AG09309 (cell line): ENCODE measurements around the gene HMCN1.

ENCODE experiments used
- DNase-seq: peaks from one replicate; pipeline ENCODE4 v3.0.0-alpha.2; 2010; ENCODE audit warnings: low read depth
- H3K4me3 ChIP-seq: 2 replicates; pipeline ENCODE4 v1.5.1; 2011; ENCODE audit warnings: mild to moderate bottlenecking, low read depth, low read length, moderate library complexity; ENCODE audit not compliant: control insufficient read depth
- TF ChIP-seq, protein P1 (sequence below): IDR thresholded peaks from 2 replicates; pipeline ENCODE4 v1.5.1; 2011; ENCODE audit warnings: mild to moderate bottlenecking, low read depth, low read length, inconsistent platforms; ENCODE audit not compliant: insufficient read depth, control insufficient read depth; ENCODE audit errors: missing control alignments

Gene HMCN1

GRCh38 chr1:186063091-186063657 lies 329.0 kb downstream of the HMCN1 start:
- no peak for DNase-seq
- TF ChIP-seq, protein P1, sequence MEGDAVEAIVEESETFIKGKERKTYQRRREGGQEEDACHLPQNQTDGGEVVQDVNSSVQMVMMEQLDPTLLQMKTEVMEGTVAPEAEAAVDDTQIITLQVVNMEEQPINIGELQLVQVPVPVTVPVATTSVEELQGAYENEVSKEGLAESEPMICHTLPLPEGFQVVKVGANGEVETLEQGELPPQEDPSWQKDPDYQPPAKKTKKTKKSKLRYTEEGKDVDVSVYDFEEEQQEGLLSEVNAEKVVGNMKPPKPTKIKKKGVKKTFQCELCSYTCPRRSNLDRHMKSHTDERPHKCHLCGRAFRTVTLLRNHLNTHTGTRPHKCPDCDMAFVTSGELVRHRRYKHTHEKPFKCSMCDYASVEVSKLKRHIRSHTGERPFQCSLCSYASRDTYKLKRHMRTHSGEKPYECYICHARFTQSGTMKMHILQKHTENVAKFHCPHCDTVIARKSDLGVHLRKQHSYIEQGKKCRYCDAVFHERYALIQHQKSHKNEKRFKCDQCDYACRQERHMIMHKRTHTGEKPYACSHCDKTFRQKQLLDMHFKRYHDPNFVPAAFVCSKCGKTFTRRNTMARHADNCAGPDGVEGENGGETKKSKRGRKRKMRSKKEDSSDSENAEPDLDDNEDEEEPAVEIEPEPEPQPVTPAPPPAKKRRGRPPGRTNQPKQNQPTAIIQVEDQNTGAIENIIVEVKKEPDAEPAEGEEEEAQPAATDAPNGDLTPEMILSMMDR, result no peak
- no peak overlapping the region for H3K4me3 ChIP-seq

GRCh38 chr1:186066411-186066810 lies 332.2 kb downstream of the HMCN1 start:
- no peak overlapping the region for H3K4me3 ChIP-seq
- no peak for DNase-seq
- TF ChIP-seq, protein P1, result no peak

- no peak overlapping the region for H3K4me3 ChIP-seq
- TF ChIP-seq, protein P1, result no peak
- DNase-seq, result no peak
Observed at GRCh38 chr1:186073697-186074096, 339.5 kb downstream of the HMCN1 start.

DNA sequence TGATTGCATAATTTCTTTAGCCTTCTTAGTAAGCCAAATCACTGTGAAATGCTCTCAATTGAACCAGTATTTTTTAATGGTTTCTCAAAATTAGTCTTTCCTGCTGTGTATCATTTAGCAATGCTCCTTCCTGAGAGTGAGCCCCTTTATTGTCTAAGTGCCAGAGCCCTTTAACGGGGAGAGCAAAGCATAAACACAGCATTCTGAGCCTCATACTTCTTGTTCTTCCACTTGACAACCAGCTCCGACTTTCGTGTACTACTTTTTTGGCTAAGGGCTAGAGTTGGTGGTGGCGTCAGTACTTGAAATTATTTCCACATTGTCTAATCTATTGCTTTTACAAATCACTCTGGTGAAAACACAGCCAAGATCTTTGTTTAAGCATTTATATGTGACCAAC lies 341.8 kb downstream of the HMCN1 start:
- TF ChIP-seq, protein P1, result no peak
- DNase-seq, result no peak
- H3K4me3 ChIP-seq, result no peak overlapping the region

GRCh38 chr1:186078245-186078644 lies 344.1 kb downstream of the HMCN1 start:
- DNase-seq, result no peak
- H3K4me3 ChIP-seq, result no peak overlapping the region
- TF ChIP-seq, protein P1, result no peak

DNA sequence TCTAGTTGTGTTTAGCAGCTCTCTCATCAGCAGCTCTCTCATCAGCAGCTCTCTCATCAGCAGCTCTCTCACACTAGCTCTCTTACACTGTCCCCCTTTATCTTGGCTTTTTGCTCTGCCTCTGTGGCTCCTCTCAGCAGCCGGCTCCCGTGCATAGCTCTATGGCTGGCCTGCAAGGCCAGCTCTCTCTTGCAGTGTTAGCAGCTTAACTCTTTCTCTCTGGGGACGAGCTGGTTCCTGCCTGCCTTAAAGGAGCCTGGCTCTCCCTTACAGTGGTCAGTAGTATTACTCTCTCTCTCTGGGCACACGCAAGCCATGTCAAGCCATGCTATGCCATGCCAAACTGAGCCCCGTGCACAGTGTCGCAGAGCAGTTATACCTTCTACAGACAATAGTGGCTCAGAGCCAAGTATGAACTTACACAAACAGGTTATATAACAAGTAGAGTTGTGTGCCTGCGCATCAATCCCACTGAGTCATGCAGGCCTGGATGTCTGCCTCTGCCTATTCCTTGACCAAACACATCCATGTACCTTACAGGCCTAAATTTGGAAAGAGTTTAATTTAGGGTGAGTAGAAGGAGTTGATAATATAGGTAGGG lies 345.0 kb downstream of the HMCN1 start:
- DNase-seq, result no peak
- H3K4me3 ChIP-seq, result no peak overlapping the region
- TF ChIP-seq, protein P1, result no peak

DNA sequence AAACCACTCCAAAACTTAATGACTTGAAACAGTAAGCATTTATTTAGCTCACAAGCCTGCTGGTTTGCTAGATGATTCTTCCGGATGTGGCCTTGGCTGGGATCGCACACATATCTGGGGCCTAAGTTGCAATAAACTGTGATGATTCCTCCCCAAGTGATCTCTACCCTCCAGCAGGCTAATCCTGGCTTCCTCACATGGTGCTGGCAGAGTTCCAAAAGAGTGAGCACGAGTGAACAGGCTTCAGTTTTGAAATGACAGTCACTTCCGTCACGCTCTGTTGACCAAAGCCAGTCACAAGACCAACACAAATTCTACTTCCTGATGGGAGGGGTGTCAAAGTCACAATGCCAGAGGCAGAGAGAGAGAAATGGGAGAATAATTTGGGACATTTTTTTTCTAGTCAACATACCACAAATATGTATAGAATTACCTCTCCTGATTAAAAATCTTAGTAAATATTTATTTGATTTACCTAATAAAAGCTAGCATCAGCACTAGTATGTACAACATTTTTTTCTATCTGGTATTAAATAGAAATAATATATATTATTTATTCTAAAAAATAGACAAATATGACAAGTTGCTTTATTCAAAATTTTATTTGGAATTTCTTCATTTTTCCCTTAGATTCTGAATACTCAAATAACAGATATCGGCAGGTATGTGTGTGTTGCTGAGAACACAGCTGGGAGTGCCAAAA lies 348.2 kb downstream of the HMCN1 start:
- DNase-seq, result peak; percentile 49
- TF ChIP-seq, protein P1, result no peak
- no peak overlapping the region for H3K4me3 ChIP-seq
